DMS53 (cell line): ENCODE data around the gene DBT.
"Not testable (repeated sequence)": the region's sequence is repeated elsewhere in the genome, so short reads cannot be mapped to it uniquely, and the experiment has no call there.

Source experiments
- DNase-seq: peaks from one replicate; lab custom pipeline; 2025; lab: John Stamatoyannopoulos, UW

Gene DBT

DNA sequence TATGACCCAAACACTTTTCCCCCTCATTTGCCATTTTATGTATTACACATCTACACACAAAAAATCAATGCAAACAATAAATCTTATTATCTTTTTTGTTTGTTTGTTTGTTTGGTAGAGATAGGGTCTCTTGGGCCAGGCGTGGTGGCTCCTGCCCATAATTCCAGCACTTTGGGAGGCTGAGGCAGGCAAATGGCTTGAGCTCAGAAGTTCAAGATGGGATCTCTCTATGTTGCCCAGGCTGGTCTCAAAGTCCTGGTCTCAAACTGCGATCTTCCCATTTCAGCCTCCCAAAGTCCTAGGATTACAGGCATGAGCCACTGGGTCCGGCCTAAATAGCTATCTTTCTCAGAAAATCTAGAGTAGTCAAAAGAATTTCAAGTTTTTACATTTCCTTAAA is 1.2 kb upstream of the DBT start:
- DNase-seq = no peak

DNA sequence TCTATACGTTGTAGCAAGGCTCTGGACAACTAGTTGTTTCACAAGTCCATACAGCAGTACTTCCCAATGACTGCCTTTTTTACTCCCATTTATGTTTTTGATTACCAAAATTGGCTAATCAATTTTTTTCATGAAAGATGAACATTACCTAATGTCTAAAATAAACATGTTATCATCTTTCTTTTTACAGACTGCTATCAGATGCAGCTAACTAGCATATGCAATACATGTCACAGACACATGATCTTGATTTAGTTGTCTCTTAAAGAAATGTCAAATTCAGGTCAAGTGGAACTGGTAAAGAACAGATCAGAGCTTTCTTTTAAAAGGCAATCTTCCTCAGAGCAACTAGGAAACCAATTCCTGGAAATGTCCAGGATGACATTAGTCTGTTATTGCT is 630 bp upstream of the DBT start:
- DNase-seq = peak; percentile 52

DNA sequence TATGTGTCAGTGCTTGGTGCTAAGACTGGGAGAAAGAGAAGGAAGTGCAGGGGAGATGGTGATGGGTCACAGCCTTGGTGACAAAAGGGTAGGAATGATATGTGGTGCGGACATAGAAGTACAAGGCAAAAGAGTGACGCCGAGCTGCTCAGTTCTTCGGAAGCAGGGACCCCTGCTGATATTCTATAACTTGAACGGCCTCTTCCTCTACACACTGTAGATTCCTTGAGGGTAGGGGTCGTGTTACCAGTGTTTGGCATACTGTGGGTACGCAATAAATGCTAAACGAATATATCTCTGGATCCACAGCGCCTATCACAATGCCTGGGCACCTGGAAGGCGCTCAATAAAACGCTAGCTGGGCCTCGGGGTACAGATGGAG is 488 bp downstream of the DBT start:
- DNase-seq = peak; percentile 62

DNA sequence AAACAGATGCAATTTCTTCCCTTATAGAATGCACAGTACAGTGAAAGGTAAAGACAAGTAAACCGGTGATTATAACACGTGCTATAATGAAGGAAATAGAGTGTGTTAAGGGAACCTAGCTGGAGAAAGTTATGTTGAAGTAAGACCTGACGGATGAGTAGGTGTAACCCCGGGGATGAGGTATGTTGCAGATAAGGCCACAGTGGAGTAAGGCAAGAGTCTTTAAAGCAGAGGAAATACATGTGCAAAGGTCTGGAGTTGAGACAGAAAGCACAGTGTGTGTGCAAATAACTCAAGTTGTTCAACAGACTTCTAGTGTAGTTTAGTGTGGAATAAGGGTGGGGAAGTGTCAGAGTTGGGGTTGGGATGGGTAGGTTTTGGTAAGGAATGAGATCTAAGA is 2.9 kb downstream of the DBT start:
- DNase-seq = no peak

DNA sequence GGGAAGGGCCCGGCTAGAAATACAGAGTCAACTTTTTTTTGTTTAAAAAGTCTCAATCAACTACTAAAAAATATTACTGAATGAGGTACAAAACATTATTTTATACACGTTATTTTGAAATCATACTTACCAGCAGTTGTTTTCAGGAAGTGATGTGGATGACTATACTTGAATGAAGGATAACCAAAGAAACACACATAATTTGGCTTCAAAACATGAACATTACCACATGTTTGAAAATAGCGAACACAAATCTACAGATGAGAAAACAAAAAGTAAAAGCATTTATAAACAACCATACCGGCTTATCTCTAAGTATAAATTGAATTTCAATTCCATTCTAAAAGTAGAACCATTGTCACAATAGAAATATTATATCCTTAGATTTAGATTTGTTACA is 9.0 kb downstream of the DBT start:
- DNase-seq = no peak

DNA sequence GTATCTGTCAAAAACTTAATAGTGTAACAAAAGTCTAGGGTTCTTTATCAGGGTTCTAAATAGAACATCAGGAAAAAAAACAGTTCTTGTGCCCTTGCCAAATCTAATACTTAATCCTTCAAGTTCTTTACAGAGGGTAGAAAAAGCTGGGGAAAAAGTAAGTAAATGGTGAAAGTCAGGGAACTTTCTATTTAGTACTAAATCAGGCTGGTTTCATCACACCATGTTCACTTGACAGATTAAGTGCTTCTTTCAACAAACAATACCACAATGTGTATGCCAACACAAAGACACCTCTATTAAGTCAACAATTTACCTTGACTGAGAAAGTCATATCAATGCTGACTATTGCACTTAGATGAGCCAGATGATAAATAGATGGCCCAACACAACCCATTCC is 9.7 kb downstream of the DBT start:
- DNase-seq = peak; percentile 79

DNA sequence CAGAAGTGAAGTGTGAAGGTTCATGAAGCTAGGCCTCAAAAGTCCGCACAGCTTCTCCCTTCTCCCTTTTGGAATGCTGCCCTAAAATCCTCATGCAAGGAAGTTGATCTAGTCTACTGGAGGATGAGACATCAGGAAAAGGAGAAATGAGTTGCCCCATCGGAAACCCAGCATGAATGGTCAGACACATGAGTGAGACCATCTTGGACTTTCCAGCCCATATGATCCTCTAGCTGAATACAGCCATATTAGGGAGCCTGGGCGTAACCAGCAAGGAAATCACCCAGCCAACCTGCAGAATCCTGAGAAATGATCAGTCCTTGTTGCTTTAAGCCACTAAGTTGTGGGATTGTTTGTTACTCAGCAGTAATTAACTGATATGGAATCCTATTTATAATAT is 12.5 kb downstream of the DBT start:
- no peak for DNase-seq

DNA sequence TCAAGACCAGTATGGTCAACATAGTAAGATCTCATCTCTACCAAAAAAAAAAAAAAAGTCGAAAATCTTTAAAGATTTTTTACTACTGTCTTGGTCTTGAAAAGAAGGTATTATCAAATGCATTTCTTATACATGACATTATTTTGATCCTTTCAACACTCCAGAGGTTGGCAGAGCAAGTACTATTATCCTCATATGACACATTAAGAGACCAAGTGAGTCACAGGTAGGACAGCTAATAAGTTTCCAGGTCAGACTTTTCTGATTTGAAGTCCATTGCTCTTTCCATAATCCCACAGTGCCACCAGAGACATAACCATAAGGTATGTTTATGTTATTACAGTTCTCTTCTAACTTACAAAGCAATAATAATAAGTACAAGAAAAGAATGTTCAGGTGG is 15.2 kb downstream of the DBT start:
- no peak for DNase-seq

DNA sequence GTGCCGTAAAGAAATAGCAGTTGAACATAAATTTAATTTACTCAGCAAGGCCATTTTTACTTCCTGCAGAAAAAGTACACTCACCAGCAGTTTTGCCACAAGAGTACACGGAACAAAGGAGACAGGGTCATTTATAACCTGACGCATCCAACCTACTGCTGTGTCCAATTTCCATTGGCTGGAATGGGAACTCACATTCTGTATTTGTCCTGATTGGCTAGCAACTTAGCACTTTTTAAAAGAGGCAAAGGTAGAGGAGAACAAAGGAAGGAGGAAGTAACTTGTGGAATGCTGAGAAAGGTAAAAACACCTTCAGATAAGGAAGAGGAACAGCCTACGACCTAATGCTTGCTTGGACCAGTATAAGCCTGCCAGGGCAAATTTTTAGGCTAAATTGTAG is 16.1 kb downstream of the DBT start:
- not testable (repeated sequence) for DNase-seq

DNA sequence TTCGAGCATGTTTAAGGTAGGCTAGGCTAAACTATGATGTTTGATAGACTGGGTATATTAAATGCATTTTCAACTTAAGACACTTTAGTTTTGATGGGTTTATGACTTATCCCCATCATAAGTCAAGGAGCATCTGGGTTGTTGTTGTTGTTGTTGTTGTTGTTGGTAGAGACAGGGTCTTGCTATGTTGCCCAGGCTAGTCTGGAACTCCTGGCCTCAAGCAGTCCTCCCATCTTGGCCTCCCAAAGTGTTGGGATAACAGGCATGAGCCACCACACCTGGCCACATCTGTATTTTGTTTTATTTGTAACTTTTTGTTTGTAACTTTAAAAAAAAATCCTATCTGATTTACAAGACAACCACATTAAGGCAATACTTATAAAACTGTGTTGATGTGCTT is 17.5 kb downstream of the DBT start:
- no peak for DNase-seq

DNA sequence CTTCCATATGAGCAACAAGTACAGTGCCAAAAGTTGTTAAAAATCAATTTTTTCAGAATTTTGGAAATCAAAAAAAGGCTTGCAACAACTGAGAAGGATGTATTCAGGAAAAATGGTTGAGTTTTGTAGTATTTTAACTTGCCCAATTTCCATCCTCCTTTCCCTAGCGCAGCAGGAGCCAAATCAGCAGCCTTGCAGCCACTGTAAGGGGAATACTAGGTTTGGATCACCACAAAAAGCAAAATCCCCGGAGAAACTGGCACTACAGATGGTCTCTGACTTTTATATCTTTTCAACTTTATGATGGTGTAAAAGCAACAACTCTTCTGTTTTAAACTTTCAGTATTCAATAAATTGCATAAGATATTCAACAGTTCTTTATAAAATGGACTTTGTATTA is 17.9 kb downstream of the DBT start:
- DNase-seq = no peak

DNA sequence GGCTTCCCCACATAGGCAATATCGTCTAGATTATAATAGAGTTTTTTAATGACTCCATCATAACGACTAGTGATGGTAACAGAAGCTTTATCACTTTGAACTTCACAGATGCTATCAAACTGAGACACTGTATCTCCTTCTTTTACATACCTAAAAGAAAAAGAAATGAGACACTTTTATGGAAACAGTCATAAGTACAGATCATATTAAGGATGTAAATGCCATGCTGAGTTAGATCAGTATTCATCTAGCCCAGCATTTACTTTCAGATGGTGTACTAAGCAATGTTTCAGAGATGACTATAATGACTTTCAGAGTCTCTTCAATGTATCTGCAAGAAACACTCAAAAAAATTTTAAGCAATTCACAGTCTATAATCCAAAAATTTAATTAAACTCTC is 18.9 kb downstream of the DBT start:
- no peak for DNase-seq

DNA sequence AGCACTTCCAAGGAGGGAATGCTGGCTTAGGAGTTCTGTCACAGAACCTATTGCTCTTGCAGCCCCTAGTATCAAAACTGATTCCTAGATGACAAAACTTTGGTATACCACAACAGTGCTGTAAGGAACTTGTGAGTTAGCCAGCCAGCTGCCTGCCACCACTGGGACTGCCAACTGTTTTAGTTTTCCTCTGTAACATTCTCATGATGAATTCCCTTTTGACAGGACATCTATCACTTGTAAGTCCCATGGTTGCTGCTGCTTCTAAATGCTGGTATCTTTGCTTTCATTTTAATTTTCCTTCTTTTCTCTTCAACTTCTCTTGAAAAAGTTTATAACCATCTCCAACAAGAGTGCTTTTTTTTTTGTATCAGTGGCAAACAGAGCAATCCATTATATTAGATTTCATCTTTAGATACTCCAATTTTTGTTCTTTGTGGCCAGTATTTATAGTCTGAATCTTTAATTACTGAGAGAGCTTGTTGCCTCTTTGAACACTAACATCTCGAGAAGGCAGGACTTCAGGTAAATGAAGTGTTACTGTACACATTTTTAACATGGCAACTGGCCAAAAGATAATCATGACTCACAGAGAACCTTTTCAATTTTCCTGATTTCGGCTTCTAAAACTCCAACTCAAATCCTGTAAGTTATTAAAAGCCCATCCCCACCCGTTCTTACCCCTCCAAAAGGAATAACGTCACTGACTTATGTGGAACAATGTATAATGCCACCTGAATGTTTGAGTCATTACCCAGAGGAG is 19.8 kb downstream of the DBT start:
- no peak for DNase-seq

DNA sequence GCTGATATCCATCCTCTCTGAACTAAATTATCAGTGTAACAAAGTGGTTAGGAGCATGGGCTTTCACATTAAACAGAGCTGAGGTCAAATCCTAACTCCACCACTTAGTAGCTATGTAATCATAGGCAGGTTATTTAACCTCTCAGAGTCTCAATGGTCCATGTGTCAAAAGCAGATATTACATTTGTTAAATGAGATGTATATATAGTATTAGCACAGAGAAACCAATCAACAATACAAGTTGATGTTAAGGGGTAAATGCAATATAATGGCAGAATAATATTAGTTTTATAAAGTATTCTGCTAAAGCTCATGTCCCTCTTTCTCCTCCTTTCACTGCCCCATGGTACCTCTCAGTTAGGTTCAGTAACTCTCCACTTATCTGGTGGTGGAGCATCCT is 27.2 kb downstream of the DBT start:
- DNase-seq = no peak

DNA sequence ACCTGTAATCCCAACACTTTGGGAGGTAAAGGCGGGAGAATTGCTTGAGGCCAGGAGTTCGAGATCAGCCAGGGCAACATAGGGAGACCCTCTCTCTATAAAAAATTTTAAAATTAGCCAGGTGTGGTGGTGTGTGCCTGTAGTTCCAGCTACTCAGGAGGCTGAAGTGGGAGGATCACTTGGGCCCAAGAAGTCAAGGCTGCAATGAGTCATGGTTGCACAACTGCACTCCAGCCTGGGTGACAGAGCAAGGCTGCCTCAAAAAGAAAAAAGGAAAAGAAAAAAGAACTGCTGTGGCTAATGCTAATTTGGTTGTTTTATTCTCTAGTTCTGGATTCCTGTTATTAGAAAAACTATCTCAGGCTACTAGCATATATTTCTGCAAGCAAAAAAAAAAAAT is 29.8 kb downstream of the DBT start:
- DNase-seq = no peak

DNA sequence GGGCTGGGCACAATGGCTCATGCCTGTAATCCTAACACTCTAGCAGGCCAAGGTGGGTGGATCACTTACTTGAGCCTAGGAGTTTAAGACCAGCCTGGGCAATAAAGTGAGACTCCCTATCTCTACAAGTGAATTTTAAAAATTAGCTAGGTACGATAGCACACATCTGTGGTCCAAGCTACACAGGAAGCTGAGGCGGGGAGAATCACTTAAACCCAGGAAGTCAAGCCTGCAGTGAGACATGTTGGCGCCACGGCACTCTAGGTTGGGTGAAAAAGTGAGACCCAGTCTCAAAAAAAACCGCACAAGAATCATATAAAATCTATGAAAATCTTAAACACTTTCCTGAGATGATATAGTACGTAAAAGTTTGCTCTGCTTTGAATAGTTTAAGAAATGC is 30.2 kb downstream of the DBT start:
- DNase-seq = no peak

DNA sequence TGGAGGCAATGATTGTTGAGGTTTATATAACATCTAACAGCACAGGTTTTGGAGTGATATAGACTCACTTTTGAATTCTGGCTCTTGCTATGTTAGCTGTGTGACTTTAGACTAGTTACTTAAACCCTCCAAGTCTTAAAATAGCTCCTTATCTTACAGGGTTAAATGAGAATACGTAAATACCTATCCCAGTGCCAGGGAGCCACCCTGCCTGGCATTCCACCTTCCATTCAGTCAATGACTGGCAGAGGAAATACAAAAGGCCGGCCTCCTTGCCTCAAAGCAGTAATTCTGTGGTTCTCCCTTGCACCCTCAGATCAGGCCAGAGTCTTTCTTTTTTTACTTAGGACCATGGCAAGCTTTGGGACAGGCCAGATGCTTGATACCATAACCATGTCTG is 31.8 kb downstream of the DBT start:
- no peak for DNase-seq

DNA sequence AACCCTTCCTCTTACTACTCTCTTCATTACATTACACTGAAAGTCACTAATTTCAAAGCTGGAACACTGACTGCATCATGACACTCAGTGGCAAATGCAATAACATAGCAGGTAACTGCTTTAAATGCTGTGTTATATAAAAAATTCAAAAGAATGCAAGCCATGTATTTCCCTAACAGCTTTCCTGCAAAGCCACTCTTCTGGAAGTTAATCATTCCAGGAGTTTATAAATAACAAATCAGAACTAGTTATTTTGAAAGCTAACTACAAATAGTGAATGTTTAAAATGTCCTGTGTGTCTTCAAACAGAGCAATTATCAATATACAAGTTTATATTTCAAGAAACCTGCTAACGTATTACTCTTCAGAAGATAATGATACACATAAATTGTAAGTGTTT is 34.5 kb downstream of the DBT start:
- no peak for DNase-seq

DNA sequence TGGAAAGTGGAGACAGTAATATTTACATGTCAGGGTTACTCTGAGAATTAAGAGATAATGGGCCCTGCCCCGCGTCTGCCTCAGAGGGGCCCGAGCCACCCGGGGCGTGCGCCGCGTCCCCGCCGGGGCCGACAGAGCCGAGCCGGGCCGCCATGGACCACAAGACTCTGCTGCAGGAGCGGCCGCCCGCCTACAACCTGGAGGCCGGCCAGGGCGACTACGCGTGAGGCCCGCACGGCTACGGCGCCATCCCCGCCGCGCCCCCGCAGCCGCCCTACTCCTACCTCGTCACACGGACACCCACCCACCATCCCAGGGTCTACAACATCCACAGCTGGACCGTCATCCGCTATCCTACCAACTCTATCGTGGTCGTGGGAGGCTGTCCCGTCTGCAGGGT is 36.5 kb downstream of the DBT start:
- DNase-seq = no peak

DNA sequence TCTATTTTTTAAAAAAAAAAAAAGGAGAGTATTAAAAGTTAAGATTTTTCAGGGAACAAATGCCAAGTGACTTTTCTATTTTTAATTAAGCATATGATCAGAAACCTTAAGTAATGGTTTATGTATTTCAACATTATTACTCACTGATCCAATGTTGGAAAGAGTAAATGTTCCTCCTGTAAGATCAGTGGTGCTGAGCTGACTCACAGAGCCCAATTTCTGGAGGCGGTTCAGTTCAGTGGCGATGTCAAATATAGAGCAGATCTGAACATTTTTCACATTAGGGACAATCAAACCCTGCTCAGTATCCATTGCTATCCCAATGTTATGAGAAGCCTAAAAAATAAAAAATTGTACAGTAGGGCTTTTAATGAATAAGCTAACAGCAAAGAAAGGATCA is 43.3 kb downstream of the DBT start:
- DNase-seq = no peak

DNA sequence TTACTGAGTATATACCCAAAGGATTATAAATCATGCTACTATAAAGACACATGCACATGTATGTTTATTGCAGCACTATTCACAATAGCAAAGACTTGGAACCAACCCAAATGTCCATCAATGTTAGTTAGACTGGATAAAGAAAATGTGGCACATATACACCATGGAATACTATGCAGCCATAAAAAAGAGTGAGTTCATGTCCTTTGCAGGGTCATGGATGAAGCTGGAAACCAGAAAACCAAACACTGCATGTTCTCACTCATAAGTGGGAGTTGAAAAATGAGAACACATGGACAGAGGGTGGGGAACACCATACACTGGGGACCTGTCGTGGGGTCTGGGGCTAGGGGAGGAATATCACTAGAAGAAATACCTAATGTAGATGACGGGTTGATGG is 44.0 kb downstream of the DBT start:
- DNase-seq = not testable (repeated sequence)

DNA sequence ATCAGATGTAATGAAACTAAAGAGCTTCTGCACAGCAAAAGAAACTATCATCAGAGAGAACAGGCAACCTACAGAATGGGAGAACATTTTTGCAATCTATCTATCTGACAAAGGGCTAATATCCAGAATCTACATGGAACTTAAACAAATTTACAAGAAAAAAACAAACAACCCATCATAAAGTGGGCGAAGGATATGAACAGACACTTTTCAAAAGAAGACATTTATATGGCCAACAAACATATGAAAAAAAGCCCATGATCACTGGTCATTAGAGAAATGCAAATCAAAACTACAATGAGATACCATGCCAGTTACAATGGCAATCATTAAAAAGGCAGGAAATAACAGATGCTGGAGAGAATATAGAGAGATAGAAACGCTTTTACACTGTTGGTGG is 44.5 kb downstream of the DBT start:
- not testable (repeated sequence) for DNase-seq

DNA sequence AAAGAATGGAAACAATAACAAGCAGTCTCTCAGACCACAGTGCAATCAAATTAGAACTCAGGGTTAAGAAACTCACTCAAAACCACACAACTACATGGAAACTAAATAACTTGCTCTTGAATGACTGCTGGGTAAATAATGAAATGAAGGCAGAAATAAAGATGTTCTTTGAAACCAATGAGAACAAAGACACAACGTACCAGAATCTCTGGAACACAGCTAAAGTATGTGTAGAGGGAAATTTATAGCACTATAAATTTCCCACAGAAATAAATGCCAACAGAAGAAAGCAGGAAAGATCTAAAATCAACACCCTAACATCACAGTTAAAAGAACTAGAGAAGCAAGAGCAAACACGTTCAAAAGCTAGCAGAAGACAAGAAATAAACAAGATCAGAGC is 46.9 kb downstream of the DBT start:
- DNase-seq = not testable (repeated sequence)

DNA sequence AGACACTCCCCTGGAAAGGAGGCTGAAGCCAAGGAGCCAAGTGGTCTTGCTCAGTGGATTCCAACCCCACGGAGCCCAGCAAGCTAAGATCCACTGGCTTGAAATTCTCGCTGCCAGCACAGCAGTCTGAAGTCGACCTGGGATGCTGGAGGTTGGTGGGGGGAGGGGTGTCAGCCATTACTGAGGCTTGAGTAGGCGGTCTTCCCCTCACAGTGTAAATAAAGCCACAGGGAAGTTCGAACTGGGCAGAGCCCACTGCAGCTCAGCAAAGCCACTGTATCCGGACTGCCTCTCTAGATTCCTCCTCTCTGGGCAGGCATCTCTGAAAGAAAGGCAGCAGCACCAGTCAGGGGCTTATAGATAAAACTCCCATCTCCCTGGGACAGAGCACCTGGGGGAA is 49.6 kb downstream of the DBT start:
- not testable (repeated sequence) for DNase-seq

DNA sequence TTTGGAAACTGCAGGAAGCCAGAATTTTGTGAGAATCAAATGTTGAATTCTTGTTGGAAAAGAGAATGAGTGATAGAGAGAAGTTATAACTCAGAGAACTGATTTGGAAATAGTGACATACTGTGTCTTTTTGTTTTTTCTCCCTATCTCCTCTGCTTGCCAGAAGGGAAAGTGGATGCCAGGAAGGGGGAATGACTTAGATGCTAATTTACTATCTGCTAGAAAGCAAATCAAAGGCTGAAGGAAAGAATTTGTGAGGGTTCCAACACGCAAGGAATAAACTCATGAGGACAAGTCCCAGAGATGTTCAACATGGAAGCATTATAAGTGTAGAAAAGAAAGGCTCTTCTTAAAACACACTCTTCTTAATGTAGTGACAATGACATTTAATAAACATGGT is 51.0 kb downstream of the DBT start:
- DNase-seq = no peak
